Measurements from ENCODE around the gene UNC79.
"Not testable (repeated sequence)": the region's sequence is repeated elsewhere in the genome, so short reads cannot be mapped to it uniquely, and the experiment has no call there.

UNC79 gene

DNA sequence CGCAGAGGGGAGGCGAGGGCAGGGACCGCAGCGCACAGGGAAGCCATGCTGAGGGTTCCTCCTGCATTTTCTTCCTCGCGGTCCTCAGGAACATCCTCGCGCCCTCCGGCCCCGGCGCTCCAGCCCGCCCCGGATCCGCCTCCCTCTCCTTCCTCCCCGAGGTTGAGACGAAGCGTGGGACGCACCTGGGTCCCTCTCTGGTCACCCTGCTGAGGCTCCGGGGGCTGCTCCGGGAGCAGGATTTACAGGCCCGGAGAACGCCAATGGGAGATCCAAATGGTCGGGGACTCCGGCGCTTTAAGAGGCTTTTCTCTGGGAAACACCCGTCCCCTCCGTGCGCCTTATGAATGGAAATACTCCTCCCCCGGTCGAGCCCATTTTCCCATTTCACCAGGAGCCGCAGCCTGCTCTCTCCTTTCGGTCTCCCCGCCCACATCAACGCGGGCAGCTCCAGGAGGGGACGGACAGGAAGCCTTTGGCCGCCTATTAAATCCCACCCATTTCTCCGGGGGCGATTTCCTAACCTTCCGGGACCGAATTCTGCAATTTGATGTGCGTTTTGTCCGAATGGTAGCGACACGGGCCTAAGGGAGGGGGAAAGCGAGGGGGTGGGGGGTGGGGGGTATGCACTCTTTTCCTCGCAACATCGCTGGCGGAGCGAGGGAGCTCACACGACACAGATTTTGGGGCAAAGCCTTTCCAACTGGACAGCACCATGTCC is at the start of gene UNC79:
Gene UNC79, plus strand, starts transcription at position 625 of the 721 bp plus-strand sequence. Its CDS starts 91 bp downstream, at position 716.
- no peak for DNase-seq

DNA sequence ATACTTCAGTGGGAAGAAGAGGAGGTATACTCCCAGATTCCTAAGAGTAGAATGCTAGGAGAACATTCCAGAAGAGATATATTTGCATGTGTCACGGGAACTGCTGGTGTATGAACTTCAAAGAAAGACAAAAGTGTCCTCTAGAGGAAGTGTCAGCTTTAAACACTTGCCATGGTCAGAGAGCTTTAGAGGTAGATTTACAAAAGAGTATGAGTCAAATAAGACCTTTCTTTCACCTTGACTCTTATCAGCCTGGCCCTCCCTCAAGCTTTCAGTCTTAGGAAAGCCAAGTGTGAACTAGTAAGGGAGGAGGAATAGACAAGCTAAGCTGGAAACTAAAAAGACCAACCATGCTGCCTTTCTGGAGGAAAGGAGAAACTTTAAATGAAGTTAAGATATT is 49.1 kb upstream of the UNC79 start:
- DNase-seq, result no peak

DNA sequence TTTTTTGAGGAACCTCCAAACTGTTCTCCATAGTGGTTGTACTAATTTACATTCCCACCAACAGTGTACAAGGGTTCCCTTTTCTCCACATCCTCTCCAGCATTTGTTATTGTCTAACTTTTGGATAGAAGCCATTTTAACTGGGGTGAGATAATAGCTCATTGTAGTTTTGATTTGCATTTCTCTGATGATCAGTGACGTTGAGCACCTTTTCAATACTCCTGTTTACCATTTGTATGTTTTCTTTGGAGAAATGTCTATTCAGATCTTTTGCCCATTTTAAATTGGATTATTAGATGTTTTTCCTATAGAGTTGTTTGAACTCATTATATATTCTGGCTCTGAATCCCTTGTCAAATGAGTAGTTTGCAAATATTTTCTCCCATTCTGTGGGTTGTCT is 46.5 kb upstream of the UNC79 start:
- DNase-seq, result not testable (repeated sequence)

DNA sequence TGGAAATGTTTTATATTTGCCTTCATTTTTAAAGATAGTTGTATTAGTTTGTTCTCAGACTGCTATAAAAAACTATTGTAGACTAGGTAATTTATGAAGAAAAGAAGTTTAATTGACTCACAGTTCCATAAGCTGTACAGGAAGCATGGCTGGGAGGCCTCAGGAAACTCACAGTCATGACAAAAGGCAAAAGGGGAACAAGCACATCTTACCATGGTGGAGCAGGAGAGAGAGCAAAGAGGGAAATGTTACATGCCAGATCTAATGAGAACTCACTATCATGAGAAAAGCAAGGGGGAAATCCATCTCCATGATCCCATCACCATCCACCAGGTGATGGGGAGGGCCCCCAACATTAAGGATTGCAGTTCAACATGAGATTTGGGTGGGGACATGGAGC is 35.5 kb upstream of the UNC79 start:
- no peak for DNase-seq

GRCh38 chr14:93396456-93396855 is 34.3 kb upstream of the UNC79 start:
- DNase-seq, result no peak

DNA sequence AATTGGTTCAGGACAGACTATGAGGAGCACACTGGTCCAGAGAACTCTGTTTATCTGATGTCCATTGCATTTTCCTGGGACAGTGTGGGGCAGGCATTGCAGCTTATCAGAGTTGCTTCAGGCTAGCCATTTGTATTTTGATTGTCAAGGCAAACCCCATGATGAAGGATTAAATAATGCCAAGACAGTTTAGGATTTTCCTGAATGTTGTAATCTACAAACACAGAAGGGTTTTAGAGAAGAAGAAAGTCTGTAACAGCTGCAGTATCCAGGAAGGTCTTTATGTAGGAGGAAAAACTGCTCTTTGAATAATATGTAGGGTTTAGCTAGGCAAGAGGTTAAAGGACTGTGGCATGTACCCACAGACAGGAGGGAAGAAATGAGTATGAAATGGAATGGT is 32.2 kb upstream of the UNC79 start:
- DNase-seq, result no peak

- DNase-seq, result no peak
These were observed 27.8 kb upstream of the UNC79 start for GRCh38 chr14:93402951-93403350.

GRCh38 chr14:93410021-93410420 is 20.7 kb upstream of the UNC79 start:
- no peak for DNase-seq

- DNase-seq, result no peak
These were observed 19.8 kb upstream of the UNC79 start for GRCh38 chr14:93410893-93411292.

GRCh38 chr14:93425136-93425535 is 5.6 kb upstream of the UNC79 start:
- not testable (repeated sequence) for DNase-seq

- DNase-seq, result no peak
These were observed 4.0 kb upstream of the UNC79 start for GRCh38 chr14:93426750-93427149.

DNA sequence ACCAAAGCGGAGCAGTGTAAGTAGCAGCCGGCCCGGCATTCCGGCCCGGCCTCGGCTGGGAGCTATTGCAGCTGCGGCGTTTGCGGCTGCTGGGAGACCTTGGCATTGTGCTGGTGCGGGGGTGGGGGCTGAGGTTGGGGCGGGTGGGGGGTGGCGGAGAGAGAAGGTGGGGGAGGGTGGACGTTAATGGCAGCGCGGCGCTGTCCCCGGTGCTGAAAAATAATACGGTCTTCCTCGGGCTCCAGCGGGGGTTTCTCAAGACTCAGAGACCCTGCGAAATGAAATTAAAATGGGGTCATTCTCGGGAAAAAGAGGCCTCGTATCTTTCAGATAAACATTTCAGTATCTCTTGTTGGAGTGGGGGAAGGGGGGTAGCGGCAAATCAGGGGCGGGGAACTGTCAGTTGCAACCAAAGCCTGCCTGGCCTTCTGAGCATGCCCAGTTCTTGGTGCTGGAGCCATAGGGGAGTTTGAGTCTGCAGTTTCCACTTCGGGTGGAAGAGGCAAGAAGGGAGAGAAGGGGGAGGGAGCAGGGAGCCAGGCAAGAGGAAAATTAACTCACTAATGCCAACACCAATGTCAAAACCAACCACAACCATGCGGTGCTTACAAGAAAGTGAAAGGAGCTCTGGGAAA is 414 bp downstream of the UNC79 start:
- DNase-seq, result no peak

- DNase-seq, result no peak
These were observed 23.5 kb downstream of the UNC79 start for GRCh38 chr14:93454224-93454623.

- no peak for DNase-seq
These were observed 25.6 kb downstream of the UNC79 start for GRCh38 chr14:93456356-93456755.

GRCh38 chr14:93458234-93458633 is 27.5 kb downstream of the UNC79 start:
- DNase-seq, result no peak

DNA sequence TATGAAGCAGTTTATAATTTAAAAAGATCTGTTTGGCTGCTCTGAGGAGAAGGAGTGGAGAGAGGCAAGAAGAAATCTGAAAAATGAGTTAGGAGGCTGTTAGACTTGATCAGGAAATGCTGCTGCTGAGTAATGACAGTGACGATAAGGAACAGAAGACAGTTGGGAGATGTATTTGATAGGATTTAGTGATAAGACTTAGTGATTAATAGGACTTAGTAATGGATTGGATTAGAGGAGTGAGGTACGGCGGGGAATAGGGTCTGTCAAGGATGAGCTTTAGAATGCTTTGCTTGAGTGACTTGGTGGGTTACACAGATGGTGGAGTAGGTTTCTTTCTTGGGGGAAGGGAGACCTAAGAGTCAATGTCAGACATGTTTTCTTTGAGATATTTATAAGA is 31.7 kb downstream of the UNC79 start:
- no peak for DNase-seq

GRCh38 chr14:93464271-93464670 is 33.5 kb downstream of the UNC79 start:
- no peak for DNase-seq

DNA sequence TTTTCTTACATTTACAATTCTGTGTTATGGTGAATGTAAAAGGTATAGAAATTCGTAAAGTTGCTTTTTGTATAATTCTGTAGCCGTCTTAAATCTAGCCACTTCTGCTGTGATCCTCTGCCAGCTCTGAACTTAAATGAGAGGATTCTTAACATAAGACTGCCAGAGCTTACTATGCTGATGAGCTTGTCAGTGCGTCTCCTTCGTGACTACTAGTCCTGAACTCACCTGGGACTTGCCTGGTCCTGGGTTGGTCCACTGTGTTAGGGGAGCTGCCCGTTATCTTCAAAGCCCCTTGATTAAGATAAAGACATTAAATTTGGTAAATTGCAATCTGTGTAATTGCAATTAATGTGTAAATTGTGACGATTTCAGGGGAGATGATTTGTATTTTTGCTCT is 44.7 kb downstream of the UNC79 start:
- no peak for DNase-seq

- DNase-seq, result no peak
These were observed 45.6 kb downstream of the UNC79 start for GRCh38 chr14:93476305-93476704.

DNA sequence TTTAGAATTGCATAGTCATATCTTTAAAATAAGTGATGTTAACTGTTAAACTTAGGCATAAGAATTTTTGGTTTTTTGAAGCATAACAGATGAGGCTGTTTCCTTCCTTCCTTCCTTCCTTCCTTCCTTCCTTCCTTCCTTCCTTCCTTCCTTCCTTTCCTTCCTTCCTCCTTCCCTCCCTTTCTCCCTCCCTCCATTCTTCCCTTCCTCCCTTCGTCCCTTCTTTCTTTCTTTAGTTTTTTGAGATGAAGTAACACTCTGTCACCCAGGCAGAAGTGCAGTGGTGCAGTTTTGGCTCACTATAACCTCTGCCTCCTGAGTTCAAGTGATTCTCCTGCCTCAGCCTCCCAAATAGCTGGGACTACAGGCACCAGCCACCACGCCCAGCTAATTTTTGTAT is 48.3 kb downstream of the UNC79 start:
- DNase-seq, result not testable (repeated sequence)

GRCh38 chr14:93480867-93481266 is 50.1 kb downstream of the UNC79 start:
- no peak for DNase-seq

DNA sequence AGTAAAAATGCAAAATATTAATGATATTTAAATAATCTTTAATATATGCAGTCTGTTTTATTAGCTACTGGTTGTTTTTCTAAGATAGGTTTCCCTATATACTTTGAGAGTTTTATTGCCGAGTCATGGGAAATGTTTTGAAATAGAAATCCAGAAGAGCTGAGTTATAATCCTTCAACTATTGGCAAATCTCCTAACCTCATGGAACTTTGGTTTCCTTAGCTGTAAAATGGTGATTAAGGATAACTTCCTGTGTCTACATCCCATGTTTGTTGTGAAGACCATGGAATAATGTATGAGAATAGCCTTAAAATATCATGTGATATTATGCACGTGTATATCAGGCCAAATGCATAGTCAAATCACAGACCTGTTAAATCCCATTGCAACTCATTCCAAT is 51.0 kb downstream of the UNC79 start:
- DNase-seq, result no peak

DNA sequence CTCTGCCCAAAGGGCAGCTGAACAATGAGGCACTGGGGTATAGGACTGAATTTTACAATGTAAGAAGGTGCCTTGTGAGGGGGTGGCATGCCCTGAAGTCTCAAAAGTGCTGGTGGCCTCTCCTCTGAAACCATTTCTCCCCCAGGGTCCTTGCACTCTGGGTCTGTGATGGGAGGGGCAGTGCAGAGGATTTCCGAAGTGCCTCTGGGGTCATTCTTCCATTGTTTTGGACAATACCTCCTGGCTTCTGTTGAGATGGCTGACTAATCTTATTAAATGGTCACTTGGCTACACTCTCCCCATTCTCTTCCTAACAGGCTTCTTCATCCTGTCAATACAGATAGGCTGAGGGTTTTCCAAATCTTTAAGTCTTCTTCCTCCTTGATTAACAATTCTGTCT is 59.3 kb downstream of the UNC79 start:
- no peak for DNase-seq

DNA sequence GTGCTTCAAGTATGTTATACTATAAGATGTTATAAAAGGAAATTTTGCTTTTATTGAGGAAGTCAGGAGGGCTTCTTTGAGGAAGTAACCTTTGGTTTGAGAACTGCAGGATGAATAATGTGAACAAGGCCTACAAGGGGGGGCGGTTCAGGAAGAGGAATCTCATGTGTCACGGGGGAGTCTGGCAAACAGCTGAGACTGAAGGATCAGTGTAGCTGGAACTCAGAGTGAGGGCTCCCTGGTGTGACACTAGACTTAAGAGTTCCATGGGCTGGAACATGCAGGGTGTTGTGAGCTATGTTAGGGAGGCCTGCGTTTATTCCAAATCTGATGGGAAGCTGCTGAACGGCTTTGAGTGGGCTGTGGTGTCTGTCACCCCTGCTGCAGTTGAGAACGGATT is 62.3 kb downstream of the UNC79 start:
- DNase-seq, result no peak

GRCh38 chr14:93493622-93494021 is 62.9 kb downstream of the UNC79 start:
- not testable (repeated sequence) for DNase-seq

All from activated CD4-positive, alpha-beta T cell treated with anti-CD3 and anti-CD28 coated beads, Interleukin-10, Interleukin-2, amounts not matched to agents 100 ng/mL and 50 ng/mL, durations not matched to agents 16 hours and 8 hours (primary cell).